Gastrocnemius medialis (tissue), 4 donors: ENCODE results near the gene KLC4. TPM values are rescaled to one million over a fixed set of nuclear protein-coding genes. Genes with fewer than 3 reads are reported as not detected.
"Not testable (repeated sequence)": the region's sequence is repeated elsewhere in the genome, so short reads cannot be mapped to it uniquely, and the experiment has no call there.

Source experiments
- ATAC-seq, 2 donors: fragments of 150-250 bp; one replicate each; pipeline ENCODE4 v1.9.1; 2016
- DNase-seq, 2 donors: peaks; one replicate each; pipeline ENCODE4 v3.0.0-alpha.2; 2019
- H3K27ac ChIP-seq, 4 donors: fragments of 200-600 bp; sonication (generic); 1 replicate in 1 of 4; 2 replicates in 3 of 4; pipeline ENCODE4 v1.5.1; 2016 to 2018; ENCODE audit warnings: mild to moderate bottlenecking in 2 of 4, moderate library complexity in 1 of 4
- H3K27me3 ChIP-seq, 3 donors: fragments of 200-600 bp; sonication (generic) in 2 of 3; 1 replicate in 1 of 3; 2 replicates in 2 of 3; pipeline versions ENCODE4 v1.5.1 to v1.6.0; 2016 to 2019; ENCODE audit warnings: mild to moderate bottlenecking in 1 of 3, moderate library complexity in 1 of 3
- H3K36me3 ChIP-seq, 2 donors: fragments of 200-600 bp; sonication (generic) in 1 of 2; one replicate each; pipeline ENCODE4 v1.5.1; 2017 to 2018
- H3K4me1 ChIP-seq, 2 donors: fragments of 200-600 bp; sonication (generic) in 1 of 2; one replicate each; pipeline ENCODE4 v1.5.1; 2016 to 2017; ENCODE audit warnings: mild to moderate bottlenecking in 2 of 2
- H3K4me3 ChIP-seq, 4 donors: fragments of 200-600 bp; sonication (generic) in 3 of 4; 1 replicate in 1 of 4; 2 replicates in 3 of 4; pipeline ENCODE4 v1.5.1; 2016 to 2019; ENCODE audit warnings: mild to moderate bottlenecking in 2 of 4
- H3K9me3 ChIP-seq, 3 donors: fragments of 200-600 bp; sonication (generic) in 2 of 3; 1 replicate in 1 of 3; 2 replicates in 2 of 3; pipeline ENCODE4 v1.5.1; 2016 to 2019
- POLR2A ChIP-seq, 2 donors: fragments of 450-650 bp; IDR thresholded peaks; one replicate each; pipeline ENCODE4 v1.6.1; 2017; ENCODE audit warnings: antibody characterized with exemption in 2 of 2, mild to moderate bottlenecking in 2 of 2, moderate library complexity in 2 of 2
- in situ Hi-C, 4 donors: fragments of 200-750 bp; cut with MboI; loops; one replicate each; pipeline versions ENCODE4 v1.15.0 to v1.8.0; 2017; ENCODE audit warnings: low sequenced_read_pairs in 4 of 4
- intact Hi-C: fragments of 100-400 bp; cut with DNase I; formaldehyde crosslinking; loops from one replicate; pipeline ENCODE4 v1.15.1; 2023; ENCODE audit warnings: low total_unique reads
- total RNA-seq, 4 donors: library from RNA; depleted of rRNA; stranded (reverse); fragments of >200 nt; gene quantifications; one replicate each; pipeline versions ENCODE4 v1.1.0 to v1.2.3, GENCODE V29; 2016
- TF ChIP-seq, protein P1 (sequence below), 5 experiments: fragments of 450-650 bp in 3 of 5; fragments of 200-600 bp in 2 of 5; sonication (generic) in 2 of 5; IDR thresholded peaks in 4 of 5; conservative IDR thresholded peaks in 1 of 5; 1 replicate in 4 of 5; 2 replicates in 1 of 5; pipeline ENCODE4 v1.5.1; 2016 to 2019; ENCODE audit warnings: antibody characterized with exemption in 5 of 5, mild to moderate bottlenecking in 3 of 5, moderate library complexity in 3 of 5

Gene KLC4
- total RNA-seq, 4 donors from 2014 or later: 12.2 to 19.3 (median 14.6) TPM

GRCh38 chr6:43078691-43079090 lies 19.3 kb downstream of the KLC4 start:
- DNase-seq (no peak), ATAC-seq (no peak)
- H3K4me1 ChIP-seq: peaks cover 0 to 9% of the 10 kb centered on the region in 2 donors
- TF ChIP-seq, protein P1, sequence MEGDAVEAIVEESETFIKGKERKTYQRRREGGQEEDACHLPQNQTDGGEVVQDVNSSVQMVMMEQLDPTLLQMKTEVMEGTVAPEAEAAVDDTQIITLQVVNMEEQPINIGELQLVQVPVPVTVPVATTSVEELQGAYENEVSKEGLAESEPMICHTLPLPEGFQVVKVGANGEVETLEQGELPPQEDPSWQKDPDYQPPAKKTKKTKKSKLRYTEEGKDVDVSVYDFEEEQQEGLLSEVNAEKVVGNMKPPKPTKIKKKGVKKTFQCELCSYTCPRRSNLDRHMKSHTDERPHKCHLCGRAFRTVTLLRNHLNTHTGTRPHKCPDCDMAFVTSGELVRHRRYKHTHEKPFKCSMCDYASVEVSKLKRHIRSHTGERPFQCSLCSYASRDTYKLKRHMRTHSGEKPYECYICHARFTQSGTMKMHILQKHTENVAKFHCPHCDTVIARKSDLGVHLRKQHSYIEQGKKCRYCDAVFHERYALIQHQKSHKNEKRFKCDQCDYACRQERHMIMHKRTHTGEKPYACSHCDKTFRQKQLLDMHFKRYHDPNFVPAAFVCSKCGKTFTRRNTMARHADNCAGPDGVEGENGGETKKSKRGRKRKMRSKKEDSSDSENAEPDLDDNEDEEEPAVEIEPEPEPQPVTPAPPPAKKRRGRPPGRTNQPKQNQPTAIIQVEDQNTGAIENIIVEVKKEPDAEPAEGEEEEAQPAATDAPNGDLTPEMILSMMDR (IDR thresholded peaks at IDR 0.05 in 4 of 5, conservative IDR thresholded peaks at IDR 0.05 in 1 of 5): no peak
- no peak for TF ChIP-seq POLR2A (IDR thresholded peaks at IDR 0.05)
- intact Hi-C loops: no loop called here
- peaks cover 9 to 17% (median 13%) of the 10 kb centered on the region in 3 donors for H3K27me3 ChIP-seq
- no peaks in the 10 kb centered on the region for H3K9me3 ChIP-seq
- H3K4me3 ChIP-seq: no peak overlapping the region
- H3K36me3 ChIP-seq: peaks cover 0 to 8% of the 10 kb centered on the region in 2 donors
- H3K27ac ChIP-seq: no peak overlapping the region
- in situ Hi-C loops: no loop called here

DNA sequence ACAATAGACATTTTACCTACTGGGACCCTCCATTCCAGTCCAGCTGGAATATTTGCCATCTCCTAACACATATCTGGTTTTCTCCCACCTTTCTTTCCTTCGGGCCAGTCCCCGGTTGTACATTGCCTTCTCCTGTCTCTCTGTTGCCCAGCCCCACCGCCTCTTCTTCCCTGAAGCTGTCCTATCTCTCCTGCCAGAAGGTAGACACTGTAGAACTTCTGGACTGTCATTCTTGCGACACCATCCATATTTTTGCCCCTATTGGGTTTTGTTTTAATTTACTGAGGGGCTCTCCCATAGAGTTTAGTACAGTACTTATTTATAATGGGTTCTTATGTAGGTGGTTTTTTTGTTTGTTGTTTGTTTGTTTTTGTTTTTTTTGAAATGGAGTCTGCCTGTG lies 21.6 kb downstream of the KLC4 start:
- intact Hi-C loops (no loop called here), in situ Hi-C loops (no loop called here)
- ATAC-seq (no peak), DNase-seq (no peak)
- H3K27me3 ChIP-seq: peaks cover 9 to 17% (median 13%) of the 10 kb centered on the region in 3 donors
- H3K4me1 ChIP-seq: peaks cover 0 to 9% of the 10 kb centered on the region in 2 donors
- H3K36me3 ChIP-seq: no peaks in the 10 kb centered on the region
- H3K27ac ChIP-seq: no peak overlapping the region
- no peak overlapping the region for H3K4me3 ChIP-seq
- H3K9me3 ChIP-seq: no peaks in the 10 kb centered on the region
- TF ChIP-seq POLR2A (IDR thresholded peaks at IDR 0.05): no peak
- TF ChIP-seq, protein P1 (IDR thresholded peaks at IDR 0.05 in 4 of 5, conservative IDR thresholded peaks at IDR 0.05 in 1 of 5): no peak

- H3K9me3 ChIP-seq, in situ Hi-C loops, intact Hi-C loops, ATAC-seq, H3K4me1 ChIP-seq, H3K4me3 ChIP-seq, H3K27ac ChIP-seq, DNase-seq, H3K36me3 ChIP-seq: not testable (repeated sequence)
- peaks cover 4 to 10% (median 6%) of the 10 kb centered on the region in 3 donors for H3K27me3 ChIP-seq
Measured at GRCh38 chr6:43081922-43082321, 22.5 kb downstream of the KLC4 start.

GRCh38 chr6:43082806-43083655 lies 23.6 kb downstream of the KLC4 start:
- DNase-seq (no peak), ATAC-seq (no peak)
- no peaks in the 10 kb centered on the region for H3K4me1 ChIP-seq
- in situ Hi-C loops: no loop called here
- no peak overlapping the region for H3K27ac ChIP-seq
- no peak overlapping the region for H3K4me3 ChIP-seq
- intact Hi-C loops: no loop called here
- H3K27me3 ChIP-seq: no peaks in the 10 kb centered on the region
- TF ChIP-seq POLR2A (IDR thresholded peaks at IDR 0.05): no peak
- TF ChIP-seq, protein P1 (IDR thresholded peaks at IDR 0.05 in 4 of 5, conservative IDR thresholded peaks at IDR 0.05 in 1 of 5): no peak
- H3K36me3 ChIP-seq: no peaks in the 10 kb centered on the region
- H3K9me3 ChIP-seq: no peaks in the 10 kb centered on the region

GRCh38 chr6:43086022-43086658 lies 26.7 kb downstream of the KLC4 start:
- Histone ChIP-seq H3K36me3 (no peaks in the 10 kb centered on the region), H3K4me1 (no peaks in the 10 kb centered on the region), H3K27ac (no peak overlapping the region), H3K27me3 (no peaks in the 10 kb centered on the region), H3K9me3 (no peaks in the 10 kb centered on the region), H3K4me3 (no peak overlapping the region)
- in situ Hi-C loops: no loop called here
- TF ChIP-seq, protein P1 (IDR thresholded peaks at IDR 0.05 in 4 of 5, conservative IDR thresholded peaks at IDR 0.05 in 1 of 5): no peak
- no peak for TF ChIP-seq POLR2A (IDR thresholded peaks at IDR 0.05)
- ATAC-seq: no peak
- intact Hi-C loops: no loop called here
- DNase-seq: no peak
